GM11168 (cell line): Measurements from ENCODE around the gene TP53.
"Not testable (repeated sequence)": the region's sequence is repeated elsewhere in the genome, so short reads cannot be mapped to it uniquely, and the experiment has no call there.

Experiments
- in situ Hi-C: fragments of 300-500 bp; cut with MboI; formaldehyde crosslinking; loops from one replicate; pipeline ENCODE4 v1.12.0; 2022; ENCODE audit warnings: low sequenced_read_pairs; ENCODE audit not compliant: unreplicated experiment

Gene TP53

DNA sequence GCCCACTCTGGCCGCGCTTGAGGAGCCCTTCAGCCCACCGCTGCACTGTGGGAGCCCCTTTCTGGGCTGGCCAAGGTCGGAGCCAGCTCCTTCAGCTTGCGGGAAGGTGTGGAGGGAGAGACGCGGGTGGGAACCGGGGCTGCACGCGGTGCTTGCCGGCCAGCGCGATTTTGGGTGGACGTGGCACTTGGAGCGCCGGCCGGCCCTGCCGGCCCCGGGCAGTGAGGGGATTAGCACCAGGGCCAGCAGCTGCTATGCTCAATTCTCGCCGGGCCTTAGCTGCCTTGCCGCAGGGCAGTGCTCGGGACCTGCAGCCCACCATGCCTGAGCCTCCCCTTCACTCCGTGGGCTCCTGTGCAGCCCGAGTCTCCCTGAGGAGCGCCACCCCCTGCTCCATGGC is 46.5 kb downstream of the TP53 start:
- in situ Hi-C loops = no loop called here

DNA sequence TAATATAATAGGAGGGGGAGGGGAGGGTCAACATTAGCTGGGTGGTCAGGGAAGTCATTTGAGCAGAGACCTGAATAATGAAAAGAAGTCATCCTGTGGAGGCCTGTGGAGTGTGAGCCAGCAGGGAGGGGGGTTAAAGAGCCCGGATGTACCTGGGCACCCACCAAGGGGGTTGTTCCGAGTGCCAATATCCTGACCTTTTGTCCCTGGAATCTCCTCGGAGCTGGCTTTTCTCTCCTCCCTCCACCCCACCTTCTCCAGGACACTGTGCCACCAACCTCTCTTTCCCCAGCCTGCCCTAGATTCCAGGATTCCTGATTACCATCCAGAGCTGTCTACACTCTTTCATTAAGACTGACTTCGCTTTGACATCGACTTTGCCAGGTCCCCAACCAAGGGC is 51.1 kb downstream of the TP53 start:
- in situ Hi-C loops = no loop called here

DNA sequence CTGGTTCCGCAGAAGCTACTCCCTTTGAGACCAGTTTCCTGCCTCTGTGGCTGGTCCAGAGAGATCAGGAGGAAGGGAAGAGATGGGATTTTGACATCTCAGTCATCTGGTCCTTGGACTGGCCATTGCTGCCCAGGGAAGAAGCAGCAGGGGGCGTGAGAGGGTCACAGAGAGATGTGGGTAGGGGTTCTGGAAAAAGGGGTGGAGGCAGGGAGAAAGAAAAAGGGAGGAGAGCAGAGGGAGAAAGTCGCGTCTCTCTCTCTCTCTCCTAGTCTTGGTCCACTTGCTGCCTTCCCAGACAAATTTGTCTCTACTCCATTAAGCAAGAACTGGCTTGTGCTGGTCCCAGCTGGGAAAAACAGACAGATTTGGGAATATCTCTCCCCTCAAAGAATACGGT is 52.9 kb downstream of the TP53 start:
- in situ Hi-C loops = no loop called here

DNA sequence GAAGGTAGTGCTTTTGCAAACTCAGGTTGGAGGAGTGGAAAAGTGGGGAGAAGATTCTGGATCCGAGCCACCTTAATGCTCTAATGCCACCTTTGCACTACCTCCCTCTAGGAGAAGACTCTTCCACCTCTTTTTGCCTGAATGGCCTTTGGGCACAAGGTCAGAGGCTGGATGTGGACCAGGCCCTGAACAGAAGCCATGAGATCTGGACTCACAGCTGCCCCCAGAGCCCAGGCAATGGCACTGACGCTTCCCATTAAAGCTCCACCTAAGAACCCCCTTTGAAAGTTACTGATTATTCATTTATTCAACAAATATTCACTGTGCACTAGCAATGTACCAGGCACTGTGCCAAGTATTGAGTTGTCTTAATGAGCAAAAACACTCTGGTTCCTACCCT is 54.2 kb downstream of the TP53 start:
- in situ Hi-C loops = no loop called here

GRCh38 chr17:7632492-7632894 is 54.8 kb downstream of the TP53 start:
- in situ Hi-C loops = no loop called here

GRCh38 chr17:7631398-7632380 is 55.6 kb downstream of the TP53 start:
- in situ Hi-C loops = no loop called here

DNA sequence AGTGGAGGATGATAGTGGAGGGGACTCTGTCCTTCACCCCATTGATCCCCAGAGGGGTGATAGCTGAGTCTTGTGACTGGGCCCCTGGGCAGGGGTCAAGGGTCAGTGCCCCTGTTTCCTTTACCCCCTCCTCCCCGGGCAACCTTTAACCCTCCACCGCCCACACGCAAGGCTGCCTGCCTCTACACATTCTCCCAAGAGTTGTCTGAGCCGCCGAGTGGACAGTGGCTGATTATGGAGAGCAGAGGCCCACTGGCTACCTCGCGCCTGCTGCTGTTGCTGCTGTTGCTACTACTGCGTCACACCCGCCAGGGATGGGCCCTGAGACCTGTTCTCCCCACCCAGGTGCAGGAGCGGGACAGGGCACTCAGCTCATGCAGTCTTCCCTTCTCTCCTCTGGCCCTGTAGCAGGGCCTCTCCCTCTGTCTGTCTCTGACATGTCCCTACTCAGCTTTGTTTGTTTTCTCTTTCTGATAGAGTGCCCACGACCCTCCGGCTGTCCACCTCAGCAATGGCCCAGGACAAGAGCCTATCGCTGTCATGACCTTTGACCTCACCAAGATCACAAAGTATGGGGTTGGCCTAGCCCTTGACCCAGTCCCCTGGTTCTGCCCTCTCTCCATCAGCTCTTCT is 57.2 kb downstream of the TP53 start, which contains the start of gene SHBG:
Gene SHBG (plus strand): TSS at position 197 of the 633 bp plus-strand sequence. CDS start 38 bp downstream, at position 235.
- in situ Hi-C loops = no loop called here

DNA sequence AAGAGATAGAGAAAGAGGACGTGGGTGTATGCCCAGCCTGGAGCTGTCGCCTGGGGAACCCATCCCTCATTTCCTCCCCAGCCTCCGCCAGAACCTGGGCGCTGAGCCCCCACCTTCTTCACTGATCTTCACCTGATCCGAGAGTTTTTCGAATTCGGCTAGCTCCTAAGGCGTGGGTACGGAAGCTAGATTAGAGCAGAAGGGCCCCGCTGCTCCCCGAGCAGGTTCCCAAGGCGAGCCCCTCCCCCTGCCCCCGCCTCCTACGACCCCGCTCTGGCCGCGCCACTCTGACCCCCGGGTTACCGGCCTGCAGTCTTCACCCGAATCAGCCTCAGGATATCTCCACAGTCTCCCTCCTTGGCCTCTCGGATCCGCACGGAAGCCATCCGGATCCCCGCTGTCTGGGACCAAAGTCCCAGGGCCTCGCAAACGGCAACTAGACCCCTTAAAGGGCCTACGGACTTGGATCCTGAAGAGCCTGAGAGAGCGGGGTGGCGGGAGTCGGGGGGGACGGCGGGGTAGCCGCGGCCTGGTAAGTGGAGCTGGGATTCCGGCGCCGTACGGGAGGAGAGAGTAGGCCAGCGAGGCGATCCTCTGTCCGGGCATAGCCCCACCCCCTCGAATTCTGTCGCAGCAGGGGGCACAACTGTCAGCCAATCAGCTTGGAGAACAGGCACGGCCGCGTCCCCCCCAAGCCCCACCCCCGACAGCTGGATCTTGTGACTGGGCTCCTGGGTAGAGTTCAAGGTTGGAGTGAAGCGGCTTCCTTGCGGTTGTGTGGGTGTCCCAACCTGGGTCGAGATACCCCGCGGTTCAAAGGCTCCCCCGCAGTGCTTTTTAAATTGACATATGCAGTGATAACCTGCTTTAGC is 59.8 kb downstream of the TP53 start, which contains the start of gene SAT2:
Gene SAT2 (minus strand): TSS at position 572 of the 872 bp plus-strand sequence. CDS start 186 bp downstream, at position 386.
- in situ Hi-C loops = no loop called here

GRCh38 chr17:7626956-7627249 is 60.4 kb downstream of the TP53 start:
- in situ Hi-C loops = no loop called here

DNA sequence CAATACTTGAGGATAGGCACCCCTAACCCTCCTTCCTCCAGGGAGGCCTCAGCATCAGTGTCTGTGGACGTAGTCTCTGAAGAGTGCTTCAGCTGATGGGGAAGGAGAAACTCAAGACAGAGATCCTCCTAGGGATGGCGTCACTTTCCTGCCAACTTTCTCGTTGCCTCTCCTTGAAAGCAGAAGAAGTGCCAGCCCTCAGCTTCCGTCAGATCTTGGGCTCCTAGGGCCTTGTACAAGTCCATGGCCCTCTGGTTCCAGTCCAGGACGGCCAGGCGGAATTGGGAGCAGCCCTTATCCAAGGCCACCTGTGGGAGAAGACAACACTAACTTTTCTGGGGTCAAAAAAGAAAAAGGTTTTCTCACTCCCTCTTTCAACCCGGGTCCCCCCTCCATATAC is 61.0 kb downstream of the TP53 start:
- in situ Hi-C loops = no loop called here

- in situ Hi-C loops = not testable (repeated sequence)
These were observed 61.5 kb downstream of the TP53 start for GRCh38 chr17:7625749-7626148.

- in situ Hi-C loops = no loop called here
These were observed 63.6 kb downstream of the TP53 start for GRCh38 chr17:7623661-7624060.

DNA sequence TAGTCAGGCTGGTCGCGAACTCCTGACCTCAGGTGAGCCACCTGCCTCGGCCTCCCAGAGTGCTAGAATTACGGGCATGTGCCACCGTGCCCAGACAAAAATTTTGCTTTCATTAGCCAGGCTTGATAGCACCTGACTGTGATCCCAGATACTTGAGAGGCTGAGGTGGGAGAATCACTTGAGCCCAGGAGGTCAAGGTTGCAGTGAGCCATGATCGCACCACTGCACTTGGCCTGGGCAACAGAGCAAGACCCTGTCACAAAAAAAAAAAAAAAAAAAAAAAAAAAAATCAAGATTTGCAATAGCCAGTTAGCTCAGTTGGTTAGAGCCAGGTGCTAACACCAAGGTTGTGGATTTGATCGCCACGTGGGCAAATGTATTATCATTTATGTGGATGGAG is 66.5 kb downstream of the TP53 start:
- in situ Hi-C loops = no loop called here

DNA sequence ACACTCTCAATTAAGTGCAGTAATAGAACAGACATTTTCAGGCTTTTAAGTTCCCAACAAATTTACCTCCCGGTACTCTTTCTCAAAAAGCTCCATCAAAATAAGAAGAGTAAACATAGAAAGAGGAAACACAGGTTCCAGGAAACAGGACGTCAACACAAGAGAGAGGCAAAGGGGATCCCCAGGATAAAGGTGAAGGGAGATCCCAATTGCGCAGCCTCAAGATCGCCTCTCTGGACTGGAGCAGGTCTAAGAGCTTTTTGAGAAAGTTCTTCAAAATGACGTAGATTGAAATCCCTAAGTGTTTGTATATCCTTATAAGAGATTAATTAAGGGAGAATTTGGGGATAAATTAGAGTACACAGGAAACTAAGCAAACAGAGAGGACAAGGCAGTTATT is 68.7 kb downstream of the TP53 start:
- in situ Hi-C loops = no loop called here
